HCT116 (cell line): Measurements from ENCODE around the gene BPIFB4. TPM values are rescaled to one million over a fixed set of nuclear protein-coding genes. Genes with fewer than 3 reads are reported as not detected.

Experiments
- total RNA-seq: library from RNA; stranded (reverse); gene quantifications from one replicate; pipeline ENCODE4 v1.2.1, GENCODE V29; 2021; ENCODE audit not compliant: unreplicated experiment

Gene BPIFB4
- total RNA-seq, 1 experiment from 2014 or later, result not detected

Other genes starting within 250 kb of the BPIFB4 start
- 0.42 TPM for gene EFCAB8, start 220.7 kb upstream of the BPIFB4 start, total RNA-seq
- gene SUN5, start 75.2 kb upstream of the BPIFB4 start, total RNA-seq, result not detected
- gene BPIFB2, start 71.9 kb upstream of the BPIFB4 start, total RNA-seq, result 0.15 TPM
- gene BPIFB6, start 48.0 kb upstream of the BPIFB4 start, total RNA-seq, result not detected
- not detected for gene BPIFB3, start 25.7 kb upstream of the BPIFB4 start, total RNA-seq
- not detected for gene BPIFA2, start 88.5 kb downstream of the BPIFB4 start, total RNA-seq
- gene BPIFA3, start 137.7 kb downstream of the BPIFB4 start, total RNA-seq, result not detected
- not detected for gene BPIFA1, start 156.4 kb downstream of the BPIFB4 start, total RNA-seq
- gene BPIFB1, start 203.6 kb downstream of the BPIFB4 start, total RNA-seq, result 0.17 TPM